Body of pancreas (tissue), 4 donors: ENCODE results near the gene PCBD2. TPM values are rescaled to one million over a fixed set of nuclear protein-coding genes. Genes with fewer than 3 reads are reported as not detected.

ENCODE experiments used
- ATAC-seq: fragments of 150-250 bp; one replicate; pipeline ENCODE4 v1.9.1; 2016
- DNase-seq, 4 donors: peaks; one replicate each; pipeline ENCODE4 v3.0.0-alpha.2; 2019
- H3K27ac ChIP-seq, 4 donors: fragments of 200-600 bp; sonication (generic); 1 replicate in 3 of 4; 2 replicates in 1 of 4; pipeline versions ENCODE4 v1.5.1 to v1.6.1; 2016 to 2019; ENCODE audit warnings: mild to moderate bottlenecking in 1 of 4, mixed read lengths in 1 of 4, moderate library complexity in 1 of 4
- H3K27me3 ChIP-seq, 2 donors: fragments of 200-600 bp; sonication (generic); one replicate each; pipeline ENCODE4 v1.6.0; 2016; ENCODE audit warnings: mild to moderate bottlenecking in 1 of 2
- H3K36me3 ChIP-seq, 2 donors: fragments of 200-600 bp; sonication (generic); replicated peaks in 1 of 2; 2 replicates each; pipeline ENCODE4 v1.5.1; 2016; ENCODE audit warnings: low read depth in 2 of 2; ENCODE audit not compliant: insufficient read depth in 1 of 2
- H3K4me1 ChIP-seq: fragments of 200-600 bp; sonication (generic); one replicate; pipeline ENCODE4 v1.6.0; 2016
- H3K4me3 ChIP-seq, 2 donors: fragments of 200-600 bp; sonication (generic); 1 replicate in 1 of 2; 2 replicates in 1 of 2; pipeline ENCODE4 v1.5.1; 2016 to 2019
- H3K9me3 ChIP-seq, 3 donors: fragments of 200-600 bp; sonication (generic); 1 replicate in 2 of 3; 2 replicates in 1 of 3; pipeline ENCODE4 v1.5.1; 2016
- POLR2A ChIP-seq, 3 donors: fragments of 450-650 bp; IDR thresholded peaks; one replicate each; pipeline ENCODE4 v1.6.1; 2016; ENCODE audit warnings: antibody characterized with exemption in 3 of 3, mild to moderate bottlenecking in 2 of 3
- WGBS, 2 donors: methylation state at CpG; one replicate each; pipeline ENCODE4 v1.1.5; 2017; 5-methylcytosine and 5-hydroxymethylcytosine counted together
- intact Hi-C: fragments of 100-400 bp; cut with DNase I; formaldehyde crosslinking; loops from one replicate; pipeline ENCODE4 v1.15.1; 2023
- total RNA-seq, 2 donors: library from RNA; depleted of rRNA; stranded (reverse); fragments of >200 nt; gene quantifications; one replicate each; pipeline ENCODE4 v1.1.0, GENCODE V29; 2016
- TF ChIP-seq, protein P1 (sequence below), 7 experiments: fragments of 450-650 bp in 4 of 7; fragments of 200-600 bp in 3 of 7; sonication (generic) in 3 of 7; IDR thresholded peaks; one replicate each; pipeline ENCODE4 v1.5.1; 2016 to 2019; ENCODE audit warnings: antibody characterized with exemption in 7 of 7

The PCBD2 gene
- total RNA-seq, 2 donors from 2014 or later = 9.9 to 15.8 TPM

DNA sequence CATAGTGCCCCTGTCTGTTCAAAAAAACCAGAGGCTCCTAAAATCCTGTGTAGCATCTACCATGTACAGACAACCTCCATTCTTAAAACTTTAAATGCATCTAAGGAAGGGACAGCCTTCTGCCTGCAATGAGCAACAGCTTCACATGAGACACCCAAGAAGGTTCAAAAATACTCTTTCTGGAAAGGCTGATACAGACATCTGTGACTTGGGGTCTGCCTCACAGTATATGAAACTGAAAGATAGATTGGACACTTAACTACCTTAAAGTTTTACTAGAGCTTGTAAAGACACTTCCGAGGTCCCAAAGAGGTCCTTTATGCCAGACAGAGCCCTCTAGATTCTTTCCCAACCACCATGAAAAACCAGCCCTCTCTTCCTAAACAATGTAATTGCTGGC lies 34.6 kb downstream of the PCBD2 start:
- intact Hi-C loops = no loop called here
- no peak for DNase-seq
- Histone ChIP-seq H3K36me3 (no peaks in the 10 kb centered on the region), H3K27ac (no peak overlapping the region), H3K27me3 (no peaks in the 10 kb centered on the region), H3K4me3 (no peak overlapping the region), H3K4me1 (no peaks in the 10 kb centered on the region), H3K9me3 (no peaks in the 10 kb centered on the region)
- 95 to 100% methylated on average over 1 of the region's 1 CpG for WGBS, 2 donors
- no peak for ATAC-seq
- TF ChIP-seq, protein P1, sequence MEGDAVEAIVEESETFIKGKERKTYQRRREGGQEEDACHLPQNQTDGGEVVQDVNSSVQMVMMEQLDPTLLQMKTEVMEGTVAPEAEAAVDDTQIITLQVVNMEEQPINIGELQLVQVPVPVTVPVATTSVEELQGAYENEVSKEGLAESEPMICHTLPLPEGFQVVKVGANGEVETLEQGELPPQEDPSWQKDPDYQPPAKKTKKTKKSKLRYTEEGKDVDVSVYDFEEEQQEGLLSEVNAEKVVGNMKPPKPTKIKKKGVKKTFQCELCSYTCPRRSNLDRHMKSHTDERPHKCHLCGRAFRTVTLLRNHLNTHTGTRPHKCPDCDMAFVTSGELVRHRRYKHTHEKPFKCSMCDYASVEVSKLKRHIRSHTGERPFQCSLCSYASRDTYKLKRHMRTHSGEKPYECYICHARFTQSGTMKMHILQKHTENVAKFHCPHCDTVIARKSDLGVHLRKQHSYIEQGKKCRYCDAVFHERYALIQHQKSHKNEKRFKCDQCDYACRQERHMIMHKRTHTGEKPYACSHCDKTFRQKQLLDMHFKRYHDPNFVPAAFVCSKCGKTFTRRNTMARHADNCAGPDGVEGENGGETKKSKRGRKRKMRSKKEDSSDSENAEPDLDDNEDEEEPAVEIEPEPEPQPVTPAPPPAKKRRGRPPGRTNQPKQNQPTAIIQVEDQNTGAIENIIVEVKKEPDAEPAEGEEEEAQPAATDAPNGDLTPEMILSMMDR (IDR thresholded peaks at IDR 0.05) = no peak
- no peak for TF ChIP-seq POLR2A (IDR thresholded peaks at IDR 0.05)

DNA sequence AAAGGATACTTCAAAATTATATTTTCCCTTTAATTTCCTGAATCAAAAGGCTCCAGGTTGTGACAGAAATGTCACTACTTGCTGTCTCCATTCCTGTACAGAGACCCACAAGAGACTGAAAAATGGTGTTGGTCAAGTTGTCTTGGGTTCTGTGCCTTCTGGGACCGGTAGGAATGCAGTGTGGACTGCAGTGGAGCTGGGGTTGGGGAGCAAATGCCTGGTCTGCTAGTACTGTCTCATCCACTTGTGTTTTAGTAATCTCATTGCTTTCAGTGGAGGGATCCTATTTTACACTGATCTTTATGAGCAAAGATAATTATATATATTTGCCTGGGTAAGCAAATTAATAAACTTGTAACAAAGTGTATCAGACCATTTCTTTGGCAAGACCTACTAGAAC lies 38.6 kb downstream of the PCBD2 start:
- TF ChIP-seq, protein P1 (IDR thresholded peaks at IDR 0.05) = no peak
- TF ChIP-seq POLR2A (IDR thresholded peaks at IDR 0.05) = no peak

DNA sequence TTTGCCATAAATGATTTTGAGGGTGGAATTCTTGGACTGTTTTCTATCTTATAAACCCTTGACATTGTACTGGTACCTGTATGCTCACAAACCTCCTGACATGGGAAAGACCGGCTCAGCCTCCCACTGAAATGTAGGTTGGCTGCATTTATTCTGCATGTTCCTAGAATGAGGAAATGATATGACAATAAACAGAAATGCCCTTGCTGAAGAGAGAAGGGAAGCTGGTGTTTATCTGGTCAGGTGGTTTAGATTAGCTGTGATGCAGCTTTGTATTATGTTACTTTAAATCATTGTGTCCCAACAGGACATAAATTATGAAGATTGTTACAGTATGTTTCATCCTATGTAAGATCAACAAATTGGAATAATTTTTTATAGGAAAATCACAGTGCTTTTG lies 39.7 kb downstream of the PCBD2 start:
- intact Hi-C loops = no loop called here
- Histone ChIP-seq H3K9me3 (no peaks in the 10 kb centered on the region), H3K4me1 (no peaks in the 10 kb centered on the region), H3K4me3 (no peak overlapping the region), H3K36me3 (no peaks in the 10 kb centered on the region), H3K27ac (no peak overlapping the region), H3K27me3 (no peaks in the 10 kb centered on the region)
- WGBS, 2 donors = 64 to 80% methylated on average over 1 of the region's 1 CpG
- no peak for DNase-seq
- TF ChIP-seq, protein P1 (IDR thresholded peaks at IDR 0.05) = no peak
- no peak for TF ChIP-seq POLR2A (IDR thresholded peaks at IDR 0.05)
- ATAC-seq = no peak

More for the DNA sequence above, 38.6 kb downstream of the PCBD2 start:
- H3K4me3 ChIP-seq = no peak overlapping the region
- no peaks in the 10 kb centered on the region for H3K4me1 ChIP-seq
- DNase-seq (no peak), ATAC-seq (no peak)
- H3K27ac ChIP-seq = no peak overlapping the region
- no peaks in the 10 kb centered on the region for H3K27me3 ChIP-seq
- H3K9me3 ChIP-seq = no peaks in the 10 kb centered on the region
- intact Hi-C loops = no loop called here
- 78 to 93% methylated on average over 1 of the region's 1 CpG for WGBS, 2 donors
- no peaks in the 10 kb centered on the region for H3K36me3 ChIP-seq

GRCh38 chr5:134945041-134945440 lies 40.1 kb downstream of the PCBD2 start:
- intact Hi-C loops = no loop called here
- no peaks in the 10 kb centered on the region for H3K4me1 ChIP-seq
- no peak overlapping the region for H3K27ac ChIP-seq
- DNase-seq = no peak
- WGBS, 2 donors = 93% methylated on average over 2 of the region's 2 CpGs
- no peak overlapping the region for H3K4me3 ChIP-seq
- ATAC-seq = no peak
- no peaks in the 10 kb centered on the region for H3K9me3 ChIP-seq
- H3K36me3 ChIP-seq = no peaks in the 10 kb centered on the region
- no peaks in the 10 kb centered on the region for H3K27me3 ChIP-seq
- TF ChIP-seq, protein P1 (IDR thresholded peaks at IDR 0.05) = no peak
- TF ChIP-seq POLR2A (IDR thresholded peaks at IDR 0.05) = no peak

DNA sequence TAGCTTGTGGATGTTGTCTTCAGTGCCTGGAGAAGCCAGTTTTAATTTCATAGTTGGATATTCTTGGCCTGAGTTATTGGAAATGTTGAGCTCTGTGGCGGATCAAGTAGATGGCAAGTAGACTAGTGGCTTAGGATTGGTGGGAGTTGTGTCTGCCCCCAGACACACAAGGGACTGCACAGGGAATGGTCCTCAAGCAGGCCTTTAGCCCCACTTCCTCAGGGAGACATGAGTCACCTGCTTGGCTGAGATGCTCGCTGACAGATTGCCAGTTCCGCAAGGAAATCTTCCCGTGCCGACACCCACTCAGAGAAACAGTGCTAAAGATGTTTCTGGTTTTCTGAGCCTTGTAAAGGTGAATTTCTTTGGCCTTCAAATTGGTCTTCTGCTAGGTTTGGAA lies 44.0 kb downstream of the PCBD2 start:
- Histone ChIP-seq H3K4me3 (no peak overlapping the region), H3K36me3 (no peaks in the 10 kb centered on the region), H3K27ac (no peak overlapping the region), H3K27me3 (no peaks in the 10 kb centered on the region), H3K9me3 (no peaks in the 10 kb centered on the region), H3K4me1 (no peaks in the 10 kb centered on the region)
- 86 to 95% methylated on average over 5 of the region's 5 CpGs for WGBS, 2 donors
- ATAC-seq (no peak), DNase-seq (peak in 1 of 4 donors; percentile 9)
- TF ChIP-seq, protein P1 (IDR thresholded peaks at IDR 0.05) = no peak
- intact Hi-C loops = no loop called here
